Cortex of kidney (tissue), 1 donor: Measurements from ENCODE around the gene SIMC1.

Source experiments
- DNase-seq: peaks from one replicate; lab custom pipeline; 2025; lab: John Stamatoyannopoulos, UW

Gene SIMC1

DNA sequence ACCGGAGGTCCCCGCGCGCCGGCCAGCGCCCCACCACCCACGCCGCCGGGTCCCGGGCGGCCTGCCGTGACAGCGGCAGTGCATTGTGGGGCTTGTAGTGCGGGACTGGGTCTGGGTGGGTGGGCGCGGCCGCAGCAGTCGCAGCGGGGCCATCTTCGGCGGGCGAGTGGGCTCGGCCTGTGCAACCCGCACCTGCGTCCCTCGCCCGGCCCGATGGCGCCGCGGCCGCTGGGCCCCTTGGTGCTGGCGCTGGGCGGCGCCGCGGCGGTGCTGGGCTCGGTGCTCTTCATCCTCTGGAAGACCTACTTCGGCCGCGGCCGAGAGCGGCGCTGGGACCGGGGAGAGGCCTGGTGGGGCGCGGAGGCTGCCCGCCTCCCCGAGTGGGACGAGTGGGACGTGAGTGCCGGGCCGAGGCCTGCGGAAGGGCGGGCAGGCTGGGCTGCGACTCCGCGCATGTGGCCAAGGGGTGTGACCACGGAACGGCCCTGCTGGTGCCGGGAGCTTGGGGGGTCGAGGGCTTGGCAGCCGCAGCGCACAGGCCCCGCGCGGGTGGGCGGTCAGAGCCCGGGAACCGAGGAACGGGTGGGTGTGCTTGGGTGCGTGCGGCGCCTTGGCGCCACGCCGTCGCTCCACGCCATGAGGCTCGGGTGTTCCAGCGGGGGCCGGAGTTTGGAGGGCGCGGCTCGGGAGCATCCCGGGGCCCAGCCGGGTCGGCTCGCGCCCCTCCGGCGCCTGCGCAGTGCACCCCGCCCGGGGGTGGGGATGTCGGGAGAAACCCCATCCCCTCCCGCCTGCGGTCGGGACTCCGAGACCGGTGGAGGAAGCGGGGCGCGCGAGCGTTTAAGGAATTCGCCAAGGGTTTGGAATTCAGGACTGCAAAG, 127.4 kb downstream of the SIMC1 start, which contains the start of gene ARL10:
Gene ARL10, plus strand, starts transcription at position 137 of the 881 bp plus-strand sequence. Its CDS starts 77 bp downstream, at position 214.
- DNase-seq: no peak

DNA sequence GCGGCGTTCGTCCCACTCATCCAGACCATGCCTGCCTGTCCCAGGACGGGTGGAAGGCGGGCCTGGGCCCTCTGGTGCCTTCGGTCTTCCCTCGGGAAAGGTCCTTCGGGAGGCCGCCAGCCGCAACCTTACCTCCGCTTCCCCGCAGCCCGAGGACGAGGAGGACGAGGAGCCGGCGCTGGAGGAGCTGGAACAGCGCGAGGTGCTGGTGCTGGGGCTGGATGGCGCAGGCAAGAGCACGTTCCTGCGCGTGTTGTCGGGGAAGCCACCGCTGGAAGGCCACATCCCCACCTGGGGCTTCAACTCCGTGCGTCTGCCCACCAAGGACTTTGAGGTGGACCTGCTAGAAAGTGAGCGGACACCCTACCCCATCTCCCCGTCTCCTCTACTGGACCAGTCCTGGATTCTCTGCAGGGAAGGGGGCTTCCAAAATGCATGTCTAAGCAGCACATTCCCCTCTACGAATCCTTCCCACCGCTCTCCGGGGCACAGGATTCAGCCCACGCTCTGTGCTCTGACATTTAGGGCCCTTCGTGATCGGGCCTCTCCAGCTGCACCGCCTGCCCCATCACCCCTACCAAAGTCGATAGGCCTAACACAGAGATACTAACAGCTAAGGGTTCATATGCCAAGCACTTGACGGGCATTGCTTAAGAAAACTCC, 128.1 kb downstream of the SIMC1 start:
- no peak for DNase-seq

DNA sequence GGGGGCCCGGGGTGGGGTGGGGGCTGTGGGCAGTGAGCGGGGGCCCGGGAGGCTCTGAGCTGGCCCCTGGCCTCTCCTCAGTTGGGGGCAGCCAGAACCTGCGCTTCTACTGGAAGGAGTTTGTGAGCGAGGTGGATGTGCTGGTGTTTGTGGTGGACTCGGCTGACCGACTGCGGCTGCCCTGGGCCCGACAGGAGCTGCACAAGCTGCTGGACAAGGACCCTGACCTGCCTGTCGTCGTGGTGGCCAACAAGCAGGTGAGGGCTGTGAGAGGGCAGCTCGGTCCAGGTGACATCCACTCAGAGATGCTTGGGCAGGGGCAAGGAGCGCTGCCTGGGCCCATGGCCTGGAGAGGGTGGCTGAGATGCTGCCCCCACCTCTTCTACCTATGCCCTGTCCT, 130.5 kb downstream of the SIMC1 start:
- no peak for DNase-seq

DNA sequence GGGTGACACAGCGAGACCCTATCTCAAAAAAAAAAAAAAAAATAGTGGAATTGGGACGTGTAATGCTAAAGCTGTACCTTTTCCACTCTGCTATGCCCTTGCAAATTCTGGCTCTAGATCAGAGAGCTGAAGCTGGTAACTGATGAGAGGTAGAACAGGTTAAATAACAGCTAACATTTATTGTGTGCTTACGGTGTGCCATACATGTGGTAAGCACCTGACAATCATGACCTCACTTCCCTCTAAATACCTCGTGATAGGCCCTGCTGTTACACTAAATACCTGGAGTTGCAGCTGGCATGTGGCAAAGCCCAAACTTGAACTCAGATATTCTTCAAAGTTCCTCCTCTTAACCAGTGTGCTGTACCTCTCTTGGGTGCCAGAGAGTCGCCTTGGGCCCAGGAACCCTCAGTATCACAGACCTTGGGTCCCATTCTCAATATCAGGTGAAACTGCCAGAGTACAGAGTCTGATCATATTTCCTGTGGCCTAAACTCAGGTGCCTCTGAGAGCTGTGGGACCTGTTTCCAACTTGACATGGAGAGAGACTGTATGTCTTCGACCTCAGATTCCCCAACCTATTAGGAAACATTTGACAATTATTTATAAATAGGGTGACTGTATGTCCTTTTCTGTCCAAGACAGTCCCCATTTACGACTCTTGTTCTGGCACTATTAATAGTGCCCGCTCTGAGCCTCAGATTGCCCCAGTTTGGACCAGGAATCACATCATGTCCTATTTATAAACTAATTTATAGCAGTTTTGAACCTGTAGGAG, 131.9 kb downstream of the SIMC1 start:
- no peak for DNase-seq

DNA sequence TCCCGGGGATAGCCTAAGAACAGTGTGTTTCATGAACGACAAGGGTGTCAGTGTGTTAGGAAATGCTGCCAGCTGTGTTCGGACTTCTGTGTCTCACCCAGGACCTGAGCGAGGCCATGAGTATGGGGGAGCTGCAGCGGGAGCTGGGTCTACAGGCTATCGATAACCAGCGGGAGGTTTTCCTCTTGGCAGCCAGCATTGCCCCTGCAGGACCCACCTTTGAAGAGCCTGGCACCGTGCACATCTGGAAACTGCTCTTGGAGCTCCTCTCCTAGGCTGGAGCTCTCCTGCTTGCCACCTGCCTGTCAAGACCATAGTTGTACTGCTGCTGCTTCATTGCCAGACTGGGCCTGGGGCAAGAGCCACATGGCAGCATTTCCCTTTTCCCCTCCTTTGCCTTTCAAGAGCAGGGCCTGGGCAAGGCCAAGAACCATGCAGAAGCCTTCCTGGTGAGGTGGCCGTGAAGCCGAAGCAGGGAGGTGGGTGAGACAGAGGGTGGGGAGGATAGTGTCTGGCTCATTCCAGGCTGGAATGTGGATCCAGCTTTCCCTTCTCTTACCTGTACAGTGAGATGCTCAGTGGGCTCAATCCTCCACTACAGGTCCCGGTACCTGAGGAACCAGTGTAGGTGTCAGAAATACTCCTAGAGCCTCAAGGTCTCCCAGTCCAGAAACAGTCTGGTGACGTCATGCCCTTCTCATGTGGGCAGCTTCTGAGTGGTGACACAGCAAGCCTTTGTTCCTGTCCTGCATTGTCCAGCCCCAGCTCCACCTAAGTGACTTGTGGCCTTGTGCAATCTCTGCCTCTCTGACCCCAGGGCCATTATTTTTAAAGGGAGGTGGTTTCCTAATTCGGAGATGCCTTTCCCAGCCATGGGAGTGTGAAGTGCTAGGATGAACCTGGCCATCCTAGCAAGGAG, 133.7 kb downstream of the SIMC1 start:
- no peak for DNase-seq

DNA sequence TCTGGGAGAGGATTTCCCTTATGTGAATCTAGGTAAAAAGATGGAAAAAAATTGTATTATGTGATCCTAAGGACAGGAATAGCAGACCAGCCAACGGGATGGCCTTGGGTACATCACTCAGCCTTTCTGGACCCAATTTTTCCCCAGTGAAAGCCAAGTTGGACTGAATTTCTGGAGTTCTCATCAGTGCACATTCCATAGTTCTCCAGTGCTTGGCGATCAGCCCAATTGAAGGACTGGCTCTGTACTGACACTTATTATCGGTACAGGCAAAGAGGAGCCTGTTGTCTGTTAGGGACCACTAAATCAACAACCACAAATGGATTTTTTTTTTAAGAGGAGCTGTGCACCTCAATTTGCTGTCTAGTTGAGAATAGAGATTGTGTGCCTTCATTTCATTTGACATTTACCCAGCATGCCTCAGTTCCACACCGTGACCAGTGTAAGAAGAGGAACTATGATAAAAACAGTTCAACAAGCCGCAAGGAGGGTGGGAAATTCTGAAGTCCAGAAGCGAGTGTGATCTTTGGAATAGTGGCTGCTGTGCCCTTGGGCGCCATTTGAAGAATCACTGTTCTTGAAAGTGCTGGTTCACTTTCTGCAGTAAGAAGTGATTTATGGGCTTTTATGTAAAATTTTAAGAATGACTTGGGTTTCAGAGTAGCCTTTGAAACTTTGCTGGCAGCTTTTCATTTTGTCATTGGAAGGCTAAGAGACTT, 135.0 kb downstream of the SIMC1 start:
- DNase-seq: no peak

DNA sequence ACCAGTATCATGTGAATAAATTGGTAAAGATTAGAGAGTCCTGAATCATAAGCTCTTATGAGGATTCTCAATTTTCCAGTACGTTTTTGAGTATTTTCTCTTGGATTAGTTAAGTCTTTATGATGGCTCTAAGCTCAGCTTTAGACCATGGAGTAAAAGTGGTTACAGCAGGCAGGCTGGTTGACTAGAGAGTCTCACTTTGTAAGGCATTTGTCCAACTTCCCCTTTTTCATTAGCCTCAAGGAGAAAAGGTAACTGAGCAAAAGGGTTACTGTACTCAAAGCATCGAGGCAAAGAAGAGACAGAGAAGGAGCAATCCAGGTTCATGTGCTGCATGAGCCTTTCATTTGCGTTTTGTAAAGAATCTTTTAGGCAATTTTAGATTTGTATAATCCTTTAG, 141.7 kb downstream of the SIMC1 start:
- DNase-seq: no peak

DNA sequence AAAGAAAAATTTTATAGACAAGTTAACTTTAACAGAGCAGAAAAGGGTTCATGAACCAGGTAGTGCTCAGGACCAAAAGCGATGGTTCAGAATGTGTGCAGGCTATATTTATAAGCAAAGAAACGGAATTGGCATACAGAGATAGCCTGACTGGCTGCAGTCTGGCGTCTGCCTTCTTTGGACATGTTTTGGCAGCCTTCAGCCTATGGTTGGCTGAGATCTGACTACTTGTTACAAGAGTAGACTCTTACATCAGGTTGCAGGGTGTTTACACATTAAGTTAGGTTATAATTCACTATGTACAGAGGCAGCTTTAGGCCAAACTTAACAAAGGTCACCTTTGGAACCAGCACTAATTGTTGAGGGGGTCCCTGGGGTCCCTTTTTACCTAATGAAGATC, 143.2 kb downstream of the SIMC1 start:
- DNase-seq: no peak

DNA sequence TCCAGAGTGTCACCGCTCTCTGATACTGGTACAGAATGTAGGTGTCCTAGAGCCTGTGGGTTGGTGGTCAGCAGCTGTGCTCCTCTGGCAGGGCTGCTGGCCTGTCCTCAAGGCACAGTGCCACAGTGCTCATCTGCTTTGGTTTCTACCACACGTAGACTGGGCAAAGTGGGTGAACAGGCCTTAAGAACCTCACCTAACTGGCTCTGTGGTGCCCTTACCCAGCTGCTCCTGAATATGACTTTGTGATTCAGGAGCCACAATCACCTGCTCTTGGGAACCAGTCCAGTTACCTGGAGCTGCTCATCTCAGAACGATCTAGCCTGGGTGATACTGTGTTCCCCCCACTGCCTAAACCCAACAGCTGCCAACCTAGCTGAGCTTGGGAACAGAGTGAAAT, 143.8 kb downstream of the SIMC1 start:
- no peak for DNase-seq

DNA sequence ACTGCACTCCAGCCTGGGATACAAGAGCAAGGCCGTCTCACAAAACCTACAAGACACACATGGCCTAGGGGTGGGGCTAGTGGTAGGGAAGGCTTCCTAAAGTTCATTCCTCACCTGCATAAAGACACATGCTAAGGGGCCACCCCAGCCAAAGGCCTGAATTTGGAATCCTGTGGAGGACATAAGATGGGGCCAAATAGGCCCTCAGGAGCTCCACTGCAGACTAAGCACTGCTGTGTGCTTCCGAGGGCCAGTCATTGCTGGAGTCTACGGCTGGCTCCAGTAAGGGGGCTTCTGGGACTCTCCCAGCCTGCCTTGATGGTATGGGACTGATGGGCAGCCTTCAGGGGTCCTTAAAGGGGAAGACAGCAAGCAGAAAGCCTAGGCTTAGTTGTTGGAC, 144.5 kb downstream of the SIMC1 start:
- DNase-seq: no peak

DNA sequence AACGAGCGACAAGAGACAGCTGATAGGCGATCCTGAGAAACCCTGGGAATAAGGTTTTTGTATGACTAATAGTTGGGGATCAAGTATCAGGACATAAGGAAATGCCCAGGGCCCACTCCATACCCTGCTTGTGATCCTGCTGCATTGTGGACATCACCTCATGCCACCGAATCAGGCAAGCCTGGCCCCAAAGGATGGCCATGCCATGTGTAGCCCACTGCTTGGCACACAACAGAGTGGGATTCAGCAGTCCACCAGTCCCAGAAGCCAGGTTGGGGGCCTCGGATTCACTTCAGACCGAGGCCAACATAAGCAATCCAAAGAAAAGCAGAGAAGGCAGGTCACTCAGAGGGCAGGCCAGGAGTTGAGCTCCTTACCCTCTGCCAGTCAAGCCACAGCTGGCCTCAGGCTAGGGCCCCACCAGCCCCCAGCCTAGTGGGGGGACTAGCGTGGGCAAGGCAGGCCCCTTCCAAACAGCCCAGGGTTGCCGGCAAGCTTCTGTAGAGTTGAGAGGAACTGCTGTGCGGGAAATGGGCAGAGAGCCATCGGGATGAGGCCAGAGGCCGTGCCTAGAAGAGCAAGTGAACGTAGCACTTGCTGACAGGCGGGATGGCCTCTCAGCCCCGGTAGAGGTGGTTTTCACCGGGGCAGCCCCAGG, 145.2 kb downstream of the SIMC1 start:
- no peak for DNase-seq

DNA sequence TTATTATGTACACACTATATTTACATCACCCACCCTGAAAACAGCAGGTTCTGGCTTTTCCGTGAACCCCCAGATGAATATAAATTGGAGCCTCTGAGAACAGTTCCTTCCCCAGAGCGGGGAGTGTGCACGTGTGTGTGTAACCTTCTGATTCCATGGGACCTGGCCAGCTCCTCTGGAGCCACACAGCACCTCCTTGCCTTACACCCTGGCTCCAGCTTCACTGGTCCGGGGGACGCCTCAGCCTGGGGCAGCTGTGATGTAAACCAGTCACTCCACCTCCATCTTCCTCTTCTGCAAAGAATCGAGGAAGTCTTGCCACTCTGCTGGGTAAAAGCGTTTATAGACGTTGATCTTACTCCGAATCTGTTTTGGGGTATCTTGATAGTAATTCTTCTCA, 145.7 kb downstream of the SIMC1 start:
- DNase-seq: no peak

DNA sequence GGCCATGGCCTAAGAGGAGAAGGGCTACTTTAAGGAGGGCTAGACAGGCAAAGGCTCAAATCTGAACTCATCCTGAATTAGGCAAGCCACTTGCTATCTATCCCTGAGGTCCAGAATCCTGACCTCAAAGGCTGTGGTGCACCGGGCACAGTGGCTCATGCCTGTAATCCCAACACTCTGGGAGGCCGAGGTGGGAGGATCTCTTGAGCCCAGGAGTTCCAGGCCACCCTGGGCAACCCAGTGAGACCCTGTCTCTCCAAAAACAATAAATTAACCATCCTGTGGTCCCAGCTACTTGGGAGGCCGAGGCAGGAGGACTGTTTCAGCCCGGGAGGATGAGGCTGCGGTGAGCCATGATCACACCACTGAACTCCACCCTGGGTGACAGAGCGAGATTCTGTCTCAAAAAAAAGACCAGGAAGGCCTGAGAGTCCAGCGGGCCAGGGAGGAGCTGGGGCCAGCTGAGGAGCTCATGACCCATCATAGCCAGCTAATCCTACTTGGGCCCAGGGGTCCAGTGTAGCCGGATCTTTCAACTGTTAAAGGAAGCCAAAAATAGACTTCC, 146.2 kb downstream of the SIMC1 start:
- DNase-seq: no peak

DNA sequence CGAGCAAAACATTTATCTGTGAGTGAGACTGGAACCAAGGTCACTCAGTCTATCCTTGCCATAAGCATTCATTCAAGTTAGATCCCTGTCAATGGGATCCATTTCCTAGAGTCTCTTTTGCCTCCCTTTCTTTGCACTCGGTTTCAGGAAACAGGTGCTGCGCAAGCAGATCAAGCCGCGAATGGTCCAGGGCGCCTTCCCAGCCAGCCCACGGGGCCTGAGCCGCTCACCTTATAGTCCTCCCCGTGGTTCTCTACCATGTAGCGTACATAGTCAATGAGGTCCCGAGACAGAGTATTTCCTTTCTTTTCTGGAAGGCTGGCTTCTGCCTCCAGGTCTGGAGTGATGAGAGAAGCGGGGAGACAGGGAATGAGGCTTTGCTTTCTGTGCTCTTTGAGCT, 146.8 kb downstream of the SIMC1 start:
- DNase-seq: no peak

DNA sequence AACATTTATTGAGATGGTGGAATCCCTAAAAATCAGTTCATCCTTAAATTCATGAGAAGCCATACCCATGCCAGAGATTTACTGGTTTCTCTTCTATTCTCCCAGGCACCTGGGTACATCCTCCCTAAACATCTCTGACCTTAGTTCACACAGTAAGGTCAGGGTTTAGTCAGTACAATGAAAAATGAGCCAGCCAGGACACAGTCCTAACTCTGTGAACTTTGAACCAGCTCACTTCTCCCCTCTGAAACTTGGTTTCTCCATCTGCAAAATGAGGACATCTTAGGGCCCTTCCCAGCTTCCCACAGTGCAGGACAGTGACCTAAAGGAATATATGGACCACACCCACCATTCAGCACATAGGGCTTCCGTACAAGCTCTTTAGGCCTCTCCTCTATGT, 148.3 kb downstream of the SIMC1 start:
- no peak for DNase-seq

DNA sequence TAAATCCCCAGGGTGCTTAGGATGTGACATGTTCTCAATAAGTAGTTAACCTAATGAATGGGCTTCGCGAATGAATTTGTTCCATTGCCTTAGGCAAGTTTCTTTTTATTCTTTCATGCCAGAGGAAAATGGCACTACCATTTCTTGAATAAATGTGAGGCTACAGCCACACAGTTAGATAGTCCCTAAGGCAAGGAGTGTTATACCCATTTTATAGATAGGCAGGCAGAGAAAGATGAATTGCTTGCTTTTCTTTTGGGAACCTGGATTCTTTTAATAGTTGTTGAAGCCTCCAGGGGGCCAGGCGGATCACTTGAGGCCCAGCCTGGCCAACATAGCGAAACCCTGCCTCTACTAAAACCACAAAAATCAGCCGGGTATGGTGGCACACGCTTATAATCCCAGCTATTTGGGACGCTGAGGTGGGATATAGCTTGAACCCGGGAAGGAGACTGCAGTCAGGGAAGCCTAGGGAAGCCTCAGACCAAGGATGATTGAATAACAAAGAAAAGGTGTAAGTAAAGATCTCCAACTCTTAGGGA, 149.2 kb downstream of the SIMC1 start:
- no peak for DNase-seq

DNA sequence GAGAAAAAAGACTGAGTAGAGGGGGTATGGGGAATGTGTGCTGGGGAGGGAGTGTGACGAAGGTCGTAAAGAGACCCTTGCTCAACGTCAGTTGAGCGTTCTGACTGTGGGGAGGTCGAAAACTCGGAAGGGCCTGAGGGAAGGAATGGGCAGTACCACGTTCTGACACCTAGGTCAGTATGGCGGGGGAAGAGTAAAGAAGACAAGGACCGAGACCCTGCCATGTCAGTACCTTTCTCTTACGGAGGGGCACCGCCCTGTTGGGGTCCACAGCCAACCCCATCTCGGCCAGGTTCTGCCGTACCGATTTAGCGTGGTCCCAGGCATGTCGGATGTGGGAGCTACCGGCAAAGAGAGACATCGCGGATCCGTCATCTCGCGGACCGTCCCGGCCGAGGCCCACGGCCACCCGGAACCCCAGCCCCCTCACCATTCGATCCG, 149.8 kb downstream of the SIMC1 start:
- DNase-seq: no peak

DNA sequence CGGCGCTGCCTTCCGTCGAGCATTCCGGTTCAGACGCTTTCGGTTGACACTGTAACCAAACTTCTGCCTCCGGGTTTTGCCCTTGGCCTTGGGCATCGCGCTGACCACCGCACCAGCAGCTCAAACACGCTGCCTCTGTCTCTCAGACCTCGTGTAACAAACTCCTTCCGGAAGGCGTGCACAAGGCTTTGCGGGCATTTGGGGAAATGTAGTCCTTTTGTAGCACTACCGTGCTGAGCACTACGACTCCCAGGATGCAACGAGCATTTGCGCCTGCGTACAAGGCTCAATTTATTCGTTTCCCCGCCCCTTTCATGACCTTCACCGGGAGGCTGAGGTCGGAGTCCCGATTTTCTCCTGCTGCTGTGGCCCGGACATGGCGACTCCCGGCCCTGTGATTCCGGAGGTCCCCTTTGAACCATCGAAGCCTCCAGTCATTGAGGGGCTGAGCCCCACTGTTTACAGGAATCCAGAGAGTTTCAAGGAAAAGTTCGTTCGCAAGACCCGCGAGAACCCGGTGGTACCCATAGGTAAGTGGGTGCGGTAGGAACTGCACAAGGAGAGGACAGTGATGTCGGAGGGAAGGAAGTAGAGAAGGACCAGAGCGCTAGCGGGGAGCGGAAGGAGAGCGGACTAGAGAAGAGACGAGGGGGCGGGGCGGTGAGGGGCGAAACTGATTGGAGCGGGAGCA, 150.4 kb downstream of the SIMC1 start, which contains the start of the genes HIGD2A and NOP16:
Gene HIGD2A, plus strand, starts transcription at position 308 of the 691 bp plus-strand sequence. Its CDS starts 69 bp downstream, at position 377.
Gene NOP16, minus strand, starts transcription at position 155 of the 691 bp plus-strand sequence. Its CDS starts 59 bp downstream, at position 96.
- no peak for DNase-seq
